ENCODE data around the gene ZMYM2. TPM values are rescaled to one million over a fixed set of nuclear protein-coding genes. Genes with fewer than 3 reads are reported as not detected.

Gene ZMYM2
- polyA plus RNA-seq, 3 donors = 6.7 to 32.6 (median 8.5) TPM

DNA sequence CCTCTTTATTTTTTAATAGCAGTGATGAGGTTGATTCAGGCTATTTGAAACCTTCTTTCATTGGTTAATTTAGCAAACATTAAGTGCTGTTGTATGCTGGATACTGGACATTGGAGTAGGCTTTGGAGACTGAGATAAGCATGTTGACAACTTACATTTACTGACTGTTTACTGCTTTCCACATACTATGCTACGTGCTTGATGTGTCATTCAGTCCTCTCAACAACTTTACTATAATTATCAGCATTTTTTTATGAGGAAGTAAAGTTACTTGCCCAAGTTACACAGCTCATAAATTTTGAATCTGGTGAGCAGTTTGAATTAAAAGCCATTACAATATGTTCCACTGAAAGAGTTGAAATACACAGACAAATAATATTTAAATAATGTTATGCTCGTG, 118.6 kb downstream of the ZMYM2 start:
- peak overlapping the region in 5 of 7 donors; percentile 37 to 86 (median 65) for H3K27ac Mint-ChIP-seq
- intact Hi-C loops (cut with micrococcal nuclease) = loop anchor here in 1 of 2 donors (10.0 kb wide), 1 partner anchor 48 kb away; no protein-coding TSS in a partner anchor
- Histone ChIP-seq H3K4me3 (replicated peaks in 1 of 3; ENCODE audit: low read depth in 2 of 3, low read length in 3 of 3) (no peak overlapping the region), H2AFZ (ENCODE audit: insufficient read depth, low read depth, low read length, poor library complexity, severe bottlenecking) (no peak overlapping the region), H3K27ac (ENCODE audit: low read depth in 1 of 2, low read length in 2 of 2) (no peak overlapping the region), H3K79me2 (ENCODE audit: insufficient read depth, low read length) (no peaks in the 10 kb centered on the region), H3K27me3 (ENCODE audit: control insufficient read depth in 2 of 2, insufficient read depth in 2 of 2, low read length in 2 of 2) (no peaks in the 10 kb centered on the region), H3K4me1 (ENCODE audit: control insufficient read depth in 1 of 2, insufficient read depth in 2 of 2, low read length in 2 of 2) (peaks cover 19 to 24% of the 10 kb centered on the region in 2 donors), H3K4me2 (replicated peaks; ENCODE audit: extremely low read depth, low read length, poor library complexity, severe bottlenecking) (no peak overlapping the region), H3K9me3 (replicated peaks in 1 of 2; ENCODE audit: control insufficient read depth in 1 of 2, insufficient read depth in 1 of 2, low read length in 2 of 2) (no peaks in the 10 kb centered on the region), H4K20me1 (ENCODE audit: insufficient read depth, low read length) (peaks cover 11% of the 10 kb centered on the region), H3K36me3 (replicated peaks in 1 of 2; ENCODE audit: control insufficient read depth in 1 of 2, insufficient read depth in 2 of 2, low read length in 2 of 2) (peaks cover 21 to 43% of the 10 kb centered on the region in 2 donors), H3K9ac (ENCODE audit: insufficient read depth, low read length, poor library complexity, severe bottlenecking) (no peak overlapping the region)
- peaks cover 36% of the 10 kb centered on the region for H3K4me1 Mint-ChIP-seq
- peak in 2 of 3 donors; percentile 10 to 24 for DNase-seq
- TF ChIP-seq, protein P1, sequence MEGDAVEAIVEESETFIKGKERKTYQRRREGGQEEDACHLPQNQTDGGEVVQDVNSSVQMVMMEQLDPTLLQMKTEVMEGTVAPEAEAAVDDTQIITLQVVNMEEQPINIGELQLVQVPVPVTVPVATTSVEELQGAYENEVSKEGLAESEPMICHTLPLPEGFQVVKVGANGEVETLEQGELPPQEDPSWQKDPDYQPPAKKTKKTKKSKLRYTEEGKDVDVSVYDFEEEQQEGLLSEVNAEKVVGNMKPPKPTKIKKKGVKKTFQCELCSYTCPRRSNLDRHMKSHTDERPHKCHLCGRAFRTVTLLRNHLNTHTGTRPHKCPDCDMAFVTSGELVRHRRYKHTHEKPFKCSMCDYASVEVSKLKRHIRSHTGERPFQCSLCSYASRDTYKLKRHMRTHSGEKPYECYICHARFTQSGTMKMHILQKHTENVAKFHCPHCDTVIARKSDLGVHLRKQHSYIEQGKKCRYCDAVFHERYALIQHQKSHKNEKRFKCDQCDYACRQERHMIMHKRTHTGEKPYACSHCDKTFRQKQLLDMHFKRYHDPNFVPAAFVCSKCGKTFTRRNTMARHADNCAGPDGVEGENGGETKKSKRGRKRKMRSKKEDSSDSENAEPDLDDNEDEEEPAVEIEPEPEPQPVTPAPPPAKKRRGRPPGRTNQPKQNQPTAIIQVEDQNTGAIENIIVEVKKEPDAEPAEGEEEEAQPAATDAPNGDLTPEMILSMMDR (IDR thresholded peaks at IDR 0.05) = no peak
- peaks cover 0 to 4% (median 2%) of the 10 kb centered on the region in 7 donors for H3K9me3 Mint-ChIP-seq
- peaks cover 42 to 47% of the 10 kb centered on the region in 2 donors for H3K36me3 Mint-ChIP-seq
- no peak overlapping the region for H3K4me3 Mint-ChIP-seq
- peaks cover 0 to 1% (median 0%) of the 10 kb centered on the region in 3 donors for H3K27me3 Mint-ChIP-seq (ENCODE audit: low read depth in 3 of 3)
- no CpG with 5 or more reads among the region's 2 CpGs for WGBS (ENCODE audit: insufficient coverage)

DNA sequence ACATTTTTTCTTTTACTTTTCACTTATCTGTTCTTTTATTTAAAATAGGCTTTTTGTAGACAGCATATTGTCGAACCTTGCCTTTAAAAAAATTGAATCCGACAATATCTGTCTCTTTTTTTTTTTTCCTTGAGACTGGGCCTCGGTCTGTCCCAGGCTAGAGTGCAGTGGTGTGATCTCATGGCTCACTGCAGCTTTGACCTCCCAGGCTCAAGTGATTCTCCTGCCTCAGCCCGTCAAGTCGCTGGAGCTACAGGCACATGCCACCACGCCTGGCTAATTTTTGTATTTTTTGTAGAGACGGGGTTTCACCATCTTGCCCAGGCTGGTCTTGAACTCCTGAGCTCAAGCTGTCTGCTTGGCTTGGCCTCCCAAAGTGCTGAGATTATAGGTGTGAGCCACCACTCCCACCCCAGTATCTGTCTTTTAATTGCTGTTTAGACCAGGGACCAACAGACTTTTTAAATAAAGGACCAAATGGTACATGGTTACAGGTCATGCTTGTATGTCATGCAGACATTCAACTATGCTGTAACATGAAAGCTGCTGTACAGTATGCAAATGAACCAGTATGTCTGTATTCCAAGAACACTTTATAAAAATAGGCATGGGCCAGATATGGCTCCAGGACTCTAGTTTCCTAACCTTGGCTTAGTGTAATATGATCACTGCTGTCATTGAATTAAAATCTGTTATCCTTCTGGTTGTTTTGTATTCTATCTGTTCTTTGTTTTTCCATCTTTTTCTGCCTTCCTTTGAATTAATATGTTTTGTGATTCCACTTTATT, 122.0 kb downstream of the ZMYM2 start:
- Mint-ChIP-seq H3K27ac (no peak overlapping the region), H3K9me3 (no peaks in the 10 kb centered on the region), H3K4me1 (peaks cover 11% of the 10 kb centered on the region), H3K36me3 (peaks cover 60% of the 10 kb centered on the region in 2 donors), H3K4me3 (no peak overlapping the region), H3K27me3 (ENCODE audit: low read depth in 3 of 3) (no peaks in the 10 kb centered on the region)
- peaks cover 54 to 75% of the 10 kb centered on the region in 2 donors for H3K36me3 ChIP-seq (replicated peaks in 1 of 2; ENCODE audit: control insufficient read depth in 1 of 2, insufficient read depth in 2 of 2, low read length in 2 of 2)
- H3K9ac ChIP-seq (ENCODE audit: insufficient read depth, low read length, poor library complexity, severe bottlenecking) = no peak overlapping the region
- peaks cover 8% of the 10 kb centered on the region for H4K20me1 ChIP-seq (ENCODE audit: insufficient read depth, low read length)
- H3K4me3 ChIP-seq (replicated peaks in 1 of 3; ENCODE audit: low read depth in 2 of 3, low read length in 3 of 3) = no peak overlapping the region
- DNase-seq = no peak
- H3K9me3 ChIP-seq (replicated peaks in 1 of 2; ENCODE audit: control insufficient read depth in 1 of 2, insufficient read depth in 1 of 2, low read length in 2 of 2) = no peaks in the 10 kb centered on the region
- no peaks in the 10 kb centered on the region for H3K79me2 ChIP-seq (ENCODE audit: insufficient read depth, low read length)
- H3K27ac ChIP-seq (ENCODE audit: low read depth in 1 of 2, low read length in 2 of 2) = no peak overlapping the region
- H2AFZ ChIP-seq (ENCODE audit: insufficient read depth, low read depth, low read length, poor library complexity, severe bottlenecking) = no peak overlapping the region
- H3K4me2 ChIP-seq (replicated peaks; ENCODE audit: extremely low read depth, low read length, poor library complexity, severe bottlenecking) = no peak overlapping the region
- TF ChIP-seq, protein P1 (IDR thresholded peaks at IDR 0.05) = no peak
- H3K4me1 ChIP-seq (ENCODE audit: control insufficient read depth in 1 of 2, insufficient read depth in 2 of 2, low read length in 2 of 2) = peaks cover 0 to 8% of the 10 kb centered on the region in 2 donors
- H3K27me3 ChIP-seq (ENCODE audit: control insufficient read depth in 2 of 2, insufficient read depth in 2 of 2, low read length in 2 of 2) = no peaks in the 10 kb centered on the region
- 95% methylated on average over 6 of the region's 7 CpGs for WGBS (ENCODE audit: insufficient coverage)
- intact Hi-C loops (cut with micrococcal nuclease) = no loop called here
